OCI-LY1 (cell line): ENCODE data around the gene RANBP10.

ENCODE experiments used
- H2AFZ ChIP-seq: fragments of 200-600 bp; sonication (generic), shearing (Covaris generic); 2 replicates; pipeline ENCODE4 v1.6.0; 2014; ENCODE audit warnings: antibody characterized with exemption, mild to moderate bottlenecking, low read length
- H3F3A ChIP-seq: fragments of 200-600 bp; sonication (generic), shearing (Covaris generic); 2 replicates; pipeline ENCODE4 v1.6.0; 2014; ENCODE audit warnings: mild to moderate bottlenecking, antibody characterized with exemption, low read length, moderate library complexity; ENCODE audit not compliant: insufficient read depth
- H3K27ac ChIP-seq: fragments of 200-600 bp; sonication (generic); 2 replicates; pipeline ENCODE4 v1.5.1; 2014; ENCODE audit warnings: low read length, mixed run types, mild to moderate bottlenecking, low read depth; ENCODE audit not compliant: poor library complexity, severe bottlenecking
- H3K27me3 ChIP-seq: fragments of 200-600 bp; sonication (generic); 2 replicates; pipeline ENCODE4 v1.6.0; 2014; ENCODE audit warnings: antibody characterized with exemption, mild to moderate bottlenecking, low read length, moderate library complexity; ENCODE audit not compliant: insufficient read depth
- H3K36me3 ChIP-seq: fragments of 200-600 bp; sonication (generic); 2 replicates; pipeline ENCODE4 v1.6.1; 2014; ENCODE audit warnings: mild to moderate bottlenecking, antibody characterized with exemption, low read length, moderate library complexity, mixed read lengths; ENCODE audit not compliant: insufficient read depth
- H3K4me1 ChIP-seq: fragments of 200-600 bp; sonication (generic); 2 replicates; pipeline ENCODE4 v1.5.1; 2014; ENCODE audit warnings: mild to moderate bottlenecking, low read length, moderate library complexity; ENCODE audit not compliant: insufficient read depth, severe bottlenecking
- H3K4me2 ChIP-seq: fragments of 200-600 bp; sonication (generic), shearing (Covaris generic); 2 replicates; pipeline ENCODE4 v1.6.1; 2014; ENCODE audit warnings: low read length
- H3K4me3 ChIP-seq: fragments of 200-600 bp; sonication (generic); 2 replicates; pipeline ENCODE4 v1.5.1; 2014; ENCODE audit warnings: low read length, low read depth, mild to moderate bottlenecking, mixed read lengths; ENCODE audit not compliant: poor library complexity, severe bottlenecking
- H3K79me2 ChIP-seq: fragments of 200-600 bp; shearing (Covaris generic); 2 replicates; pipeline ENCODE4 v1.6.1; 2016; ENCODE audit warnings: mixed run types, low read length, mixed read lengths; ENCODE audit not compliant: insufficient read depth
- H3K9ac ChIP-seq: fragments of 200-600 bp; sonication (generic), shearing (Covaris generic); 2 replicates; pipeline ENCODE4 v1.6.1; 2014; ENCODE audit warnings: mild to moderate bottlenecking, low read length, mixed read lengths
- H3K9me2 ChIP-seq: fragments of 200-600 bp; sonication (generic), shearing (Covaris generic); 2 replicates; pipeline ENCODE4 v1.6.1; 2014; ENCODE audit warnings: low read depth, mild to moderate bottlenecking, low read length, mixed read lengths
- H3K9me3 ChIP-seq: fragments of 200-600 bp; shearing (Covaris generic); 2 replicates; pipeline ENCODE4 v1.6.1; 2014; ENCODE audit warnings: low read length, mixed read lengths
- H4K20me1 ChIP-seq: fragments of 200-600 bp; sonication (generic), shearing (Covaris generic); 2 replicates; pipeline ENCODE4 v1.6.0; 2016; ENCODE audit warnings: mild to moderate bottlenecking, low read length; ENCODE audit not compliant: insufficient read depth
- EZH2 ChIP-seq: fragments of 200-600 bp; sonication (generic), shearing (Covaris generic); IDR thresholded peaks from 2 replicates; pipeline ENCODE4 v1.8.0; 2017; ENCODE audit warnings: borderline replicate concordance, mixed run types, mild to moderate bottlenecking, antibody characterized with exemption, low read length, moderate library complexity, mixed read lengths
- TF ChIP-seq, protein P1 (sequence below): fragments of 200-600 bp; sonication (generic), shearing (Covaris generic); IDR thresholded peaks from 2 replicates; pipeline ENCODE4 v1.5.1; 2017; ENCODE audit warnings: mild to moderate bottlenecking, antibody characterized with exemption, low read length, moderate library complexity, mixed read lengths

Gene RANBP10

DNA sequence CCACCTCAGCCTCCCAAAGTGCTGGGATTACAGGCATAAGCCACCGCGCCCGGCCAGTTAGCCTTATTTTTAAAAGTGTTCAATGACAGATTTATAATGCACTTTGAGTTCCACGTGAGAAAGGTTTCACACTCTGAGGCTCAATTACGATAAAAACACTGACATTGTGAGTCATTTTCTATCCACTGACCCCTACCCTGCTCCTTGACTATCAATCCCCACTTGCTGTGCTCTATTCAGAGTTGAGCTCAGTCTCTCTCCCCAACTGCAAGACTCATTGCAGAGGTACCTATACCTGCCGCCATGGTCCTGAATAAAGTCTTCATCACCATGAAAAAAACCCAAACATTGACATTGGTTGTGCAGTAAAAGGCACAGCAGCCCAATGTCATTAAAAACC is 95.8 kb downstream of the RANBP10 start:
- peaks cover 8% of the 10 kb centered on the region for H3K4me1 ChIP-seq
- H4K20me1 ChIP-seq: no peaks in the 10 kb centered on the region
- no peaks in the 10 kb centered on the region for H3F3A ChIP-seq
- H3K36me3 ChIP-seq: peaks cover 12% of the 10 kb centered on the region
- H3K9me2 ChIP-seq: no peaks in the 10 kb centered on the region
- no peak overlapping the region for H2AFZ ChIP-seq
- no peak overlapping the region for H3K4me3 ChIP-seq
- H3K4me2 ChIP-seq: no peak overlapping the region
- no peak overlapping the region for H3K9ac ChIP-seq
- H3K27ac ChIP-seq: no peak overlapping the region
- no peaks in the 10 kb centered on the region for H3K27me3 ChIP-seq
- no peak for TF ChIP-seq EZH2
- TF ChIP-seq, protein P1, sequence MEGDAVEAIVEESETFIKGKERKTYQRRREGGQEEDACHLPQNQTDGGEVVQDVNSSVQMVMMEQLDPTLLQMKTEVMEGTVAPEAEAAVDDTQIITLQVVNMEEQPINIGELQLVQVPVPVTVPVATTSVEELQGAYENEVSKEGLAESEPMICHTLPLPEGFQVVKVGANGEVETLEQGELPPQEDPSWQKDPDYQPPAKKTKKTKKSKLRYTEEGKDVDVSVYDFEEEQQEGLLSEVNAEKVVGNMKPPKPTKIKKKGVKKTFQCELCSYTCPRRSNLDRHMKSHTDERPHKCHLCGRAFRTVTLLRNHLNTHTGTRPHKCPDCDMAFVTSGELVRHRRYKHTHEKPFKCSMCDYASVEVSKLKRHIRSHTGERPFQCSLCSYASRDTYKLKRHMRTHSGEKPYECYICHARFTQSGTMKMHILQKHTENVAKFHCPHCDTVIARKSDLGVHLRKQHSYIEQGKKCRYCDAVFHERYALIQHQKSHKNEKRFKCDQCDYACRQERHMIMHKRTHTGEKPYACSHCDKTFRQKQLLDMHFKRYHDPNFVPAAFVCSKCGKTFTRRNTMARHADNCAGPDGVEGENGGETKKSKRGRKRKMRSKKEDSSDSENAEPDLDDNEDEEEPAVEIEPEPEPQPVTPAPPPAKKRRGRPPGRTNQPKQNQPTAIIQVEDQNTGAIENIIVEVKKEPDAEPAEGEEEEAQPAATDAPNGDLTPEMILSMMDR: no peak
- peaks cover 63% of the 10 kb centered on the region for H3K79me2 ChIP-seq
- no peaks in the 10 kb centered on the region for H3K9me3 ChIP-seq

DNA sequence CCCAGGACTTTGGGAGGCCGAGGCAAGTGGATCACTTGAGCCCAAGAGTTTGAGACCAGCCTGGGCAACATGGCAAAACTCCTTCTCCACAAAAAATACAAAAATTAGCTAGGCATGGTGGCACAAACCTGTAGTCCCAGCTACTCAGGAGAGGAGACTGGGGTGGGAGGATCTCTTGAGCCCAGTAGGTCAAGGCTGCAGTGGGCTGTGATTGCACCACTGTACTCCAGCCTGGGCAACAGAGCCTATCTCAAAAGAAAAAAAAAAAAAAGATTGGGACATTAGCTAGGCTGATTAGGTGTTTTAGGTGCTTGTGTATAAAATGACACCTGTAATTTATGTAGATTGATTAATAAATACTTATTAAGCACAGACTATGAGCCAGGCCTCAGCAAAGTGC is 97.3 kb downstream of the RANBP10 start:
- Histone ChIP-seq H3K9me2 (no peaks in the 10 kb centered on the region), H3K79me2 (peaks cover 50% of the 10 kb centered on the region), H3K27me3 (no peaks in the 10 kb centered on the region), H3K9ac (no peak overlapping the region), H3K4me1 (peaks cover 3% of the 10 kb centered on the region), H2AFZ (no peak overlapping the region), H4K20me1 (no peaks in the 10 kb centered on the region), H3K9me3 (no peaks in the 10 kb centered on the region), H3K27ac (no peak overlapping the region), H3K4me2 (no peak overlapping the region), H3F3A (no peaks in the 10 kb centered on the region), H3K36me3 (peaks cover 12% of the 10 kb centered on the region), H3K4me3 (no peak overlapping the region)
- no peak for TF ChIP-seq EZH2
- TF ChIP-seq, protein P1: no peak

DNA sequence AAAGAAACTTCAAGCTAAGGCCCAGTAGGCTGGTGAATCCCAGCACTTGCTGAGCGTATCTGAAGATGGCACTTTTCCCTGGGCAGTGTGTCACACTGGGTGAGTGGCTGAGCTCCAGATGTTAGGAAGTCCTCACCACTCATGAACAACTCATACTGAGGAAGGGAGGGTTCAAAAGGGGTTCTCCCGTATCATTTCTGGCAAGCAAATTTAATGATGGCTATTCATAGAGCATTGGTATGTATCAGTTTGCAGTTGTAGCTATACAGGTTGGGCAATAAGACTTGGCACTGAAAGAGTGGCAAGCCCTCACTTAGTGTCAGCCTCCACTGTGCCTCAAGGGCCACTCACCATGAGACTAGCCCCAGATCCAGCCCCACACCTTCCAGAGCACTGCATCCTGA is 98.0 kb downstream of the RANBP10 start:
- no peak overlapping the region for H3K27ac ChIP-seq
- peaks cover 8% of the 10 kb centered on the region for H3K4me1 ChIP-seq
- H3K4me3 ChIP-seq: no peak overlapping the region
- H3K9me3 ChIP-seq: no peaks in the 10 kb centered on the region
- no peaks in the 10 kb centered on the region for H4K20me1 ChIP-seq
- no peak overlapping the region for H2AFZ ChIP-seq
- TF ChIP-seq, protein P1: no peak
- TF ChIP-seq EZH2: no peak
- H3K79me2 ChIP-seq: peaks cover 46% of the 10 kb centered on the region
- H3K4me2 ChIP-seq: no peak overlapping the region
- peaks cover 12% of the 10 kb centered on the region for H3K36me3 ChIP-seq
- H3K9me2 ChIP-seq: no peaks in the 10 kb centered on the region
- no peak overlapping the region for H3K9ac ChIP-seq
- H3F3A ChIP-seq: no peaks in the 10 kb centered on the region
- H3K27me3 ChIP-seq: no peaks in the 10 kb centered on the region
